ENCODE results near the gene LRRC18. TPM values are rescaled to one million over a fixed set of nuclear protein-coding genes. Genes with fewer than 3 reads are reported as not detected.

LRRC18 gene
- total RNA-seq, 1 experiment from 2014 or later = not detected

- ChIA-PET RAD21 (ENCODE audit: low non-redundant PET in 1 of 2, low total read pairs in 2 of 2, uncharacterized antibody in 2 of 2, unreplicated experiment in 2 of 2) (no interaction called here), POLR2A (no interaction called here), CTCF (no interaction called here)
- no TSS peak for BruUV-seq (replicated peaks)
- H3K4me3 ChIP-seq (replicated peaks in 1 of 2; ENCODE audit: low read depth in 1 of 2, low read length in 2 of 2) = no peak overlapping the region
- no peak overlapping the region for H3K27ac ChIP-seq (ENCODE audit: low read depth, low read length)
- no peaks in the 10 kb centered on the region for H3K9me3 ChIP-seq (ENCODE audit: control insufficient read depth in 1 of 2, insufficient read depth in 1 of 2, low read depth in 1 of 2, low read length in 2 of 2)
- H3K9ac ChIP-seq (ENCODE audit: low read length) = no peak overlapping the region
- no peak for DNase-seq (ENCODE audit: low read depth, low spot score)
- no peaks in the 10 kb centered on the region for H3K9me2 ChIP-seq (ENCODE audit: insufficient read depth)
- H3K79me2 ChIP-seq (ENCODE audit: insufficient read depth, low read length) = no peaks in the 10 kb centered on the region
- TF ChIP-seq POLR2AphosphoS5 (IDR thresholded peaks at IDR 0.05; ENCODE audit: low read depth, low read length) (no peak), SIN3A (IDR thresholded peaks at IDR 0.05; ENCODE audit: low read depth) (no peak), ATF3 (IDR thresholded peaks at IDR 0.05) (no peak), SP1 (IDR thresholded peaks at IDR 0.05; ENCODE audit: low read depth) (no peak), CEBPB (IDR thresholded peaks at IDR 0.05; ENCODE audit: low read depth) (no peak), YY1 (IDR thresholded peaks at IDR 0.05; ENCODE audit: extremely low read depth, insufficient replicate concordance, low read depth, low read length) (no peak), CTCF (IDR thresholded peaks at IDR 0.05 in 2 of 3, conservative IDR thresholded peaks at IDR 0.05 in 1 of 3; ENCODE audit: borderline replicate concordance in 1 of 3, insufficient read depth in 1 of 3, low read depth in 2 of 3, low read length in 2 of 3) (no peak), RAD21 (IDR thresholded peaks at IDR 0.05; ENCODE audit: low read depth) (no peak), ZFX (IDR thresholded peaks at IDR 0.05) (no peak), EZH2phosphoT487 (IDR thresholded peaks at IDR 0.05; ENCODE audit: borderline replicate concordance) (no peak), ELF1 (IDR thresholded peaks at IDR 0.05; ENCODE audit: borderline replicate concordance, low read depth) (no peak), CBX3 (IDR thresholded peaks at IDR 0.05; ENCODE audit: low read depth) (no peak), ZBTB33 (IDR thresholded peaks at IDR 0.05; ENCODE audit: extremely low read depth, insufficient replicate concordance, low read length) (no peak), SRF (IDR thresholded peaks at IDR 0.05; ENCODE audit: low read depth) (no peak), ZNF274 (IDR thresholded peaks at IDR 0.05; ENCODE audit: low read depth, low read length) (no peak), TCF7L2 (IDR thresholded peaks at IDR 0.05; ENCODE audit: borderline replicate concordance, extremely low read depth, insufficient read depth, insufficient read length) (no peak), EZH2 (IDR thresholded peaks at IDR 0.05) (no peak), MAX (IDR thresholded peaks at IDR 0.05) (no peak)
- peaks cover 10% of the 10 kb centered on the region; the same call in 1 of the 2 replicates for H3K27me3 ChIP-seq (ENCODE audit: insufficient read depth, low read length)
- intact Hi-C loops (cut with micrococcal nuclease) = no loop called here
- ATAC-seq = no peak
- no peaks in the 10 kb centered on the region for H3K4me1 ChIP-seq (ENCODE audit: control insufficient read depth in 1 of 2, insufficient read depth in 2 of 2, low read length in 2 of 2)
- H2AFZ ChIP-seq (ENCODE audit: low read depth, low read length, poor library complexity, severe bottlenecking) = no peak overlapping the region
- no peaks in the 10 kb centered on the region for H4K20me1 ChIP-seq (ENCODE audit: insufficient read depth)
- no peaks in the 10 kb centered on the region for H3K36me3 ChIP-seq (ENCODE audit: control insufficient read depth in 1 of 2, insufficient read depth in 2 of 2, low read length in 2 of 2)
- no peak overlapping the region for H3K4me2 ChIP-seq (ENCODE audit: low read length)
Measured at GRCh38 chr10:48943096-48943495, 3.5 kb upstream of the LRRC18 start.

Measured in HCT116 (cell line).